Ishikawa (cell line): ENCODE data around the gene RIN2.

ENCODE experiments used
- CEBPB ChIP-seq: IDR thresholded peaks from 2 replicates; pipeline ENCODE4 v1.6.1; 2012
- CREB1 ChIP-seq: IDR thresholded peaks from 2 replicates; pipeline ENCODE4 v1.6.1; 2012; ENCODE audit warnings: low read depth
- EGR1 ChIP-seq: IDR thresholded peaks from 2 replicates; pipeline ENCODE4 v1.6.1; 2012
- EP300 ChIP-seq: IDR thresholded peaks from 2 replicates; pipeline ENCODE4 v1.6.1; 2012; ENCODE audit warnings: borderline replicate concordance
- FOXM1 ChIP-seq: IDR thresholded peaks from 2 replicates; pipeline ENCODE4 v1.6.1; 2012; ENCODE audit warnings: low read depth, borderline replicate concordance
- MAX ChIP-seq: IDR thresholded peaks from 2 replicates; pipeline ENCODE4 v1.6.1; 2012
- NFIC ChIP-seq: IDR thresholded peaks from 2 replicates; pipeline ENCODE4 v1.6.1; 2012
- RAD21 ChIP-seq: IDR thresholded peaks from 2 replicates; pipeline ENCODE4 v1.6.1; 2012; ENCODE audit warnings: low read depth
- REST ChIP-seq: IDR thresholded peaks from 2 replicates; pipeline ENCODE4 v1.6.1; 2012; ENCODE audit warnings: low read depth, mild to moderate bottlenecking
- TAF1 ChIP-seq: IDR thresholded peaks from 2 replicates; pipeline ENCODE4 v1.6.1; 2012; ENCODE audit warnings: low read depth, mild to moderate bottlenecking
- TCF12 ChIP-seq: IDR thresholded peaks from 2 replicates; pipeline ENCODE4 v1.6.1; 2012; ENCODE audit warnings: low read depth
- TEAD4 ChIP-seq: IDR thresholded peaks from 2 replicates; pipeline ENCODE4 v1.6.1; 2012
- USF1 ChIP-seq: IDR thresholded peaks from 2 replicates; pipeline ENCODE4 v1.6.1; 2012
- YY1 ChIP-seq: IDR thresholded peaks from 2 replicates; pipeline ENCODE4 v1.6.1; 2012; ENCODE audit warnings: low read depth
- ZBTB7A ChIP-seq: IDR thresholded peaks from 2 replicates; pipeline ENCODE4 v1.6.1; 2012; ENCODE audit warnings: low read depth

Gene RIN2

GRCh38 chr20:19780261-19780660 is 22.2 kb downstream of the RIN2 start:
- TF ChIP-seq ZBTB7A: no peak
- TF ChIP-seq RAD21: no peak
- TF ChIP-seq TCF12: no peak
- TF ChIP-seq FOXM1: no peak
- TF ChIP-seq TEAD4: no peak
- no peak for TF ChIP-seq NFIC
- TF ChIP-seq CREB1: no peak
- TF ChIP-seq MAX: no peak
- TF ChIP-seq YY1: no peak
- TF ChIP-seq TAF1: no peak
- no peak for TF ChIP-seq EGR1
- TF ChIP-seq REST: no peak
- no peak for TF ChIP-seq CEBPB
- no peak for TF ChIP-seq EP300
- TF ChIP-seq USF1: no peak

GRCh38 chr20:19781235-19781634 is 23.2 kb downstream of the RIN2 start:
- no peak for TF ChIP-seq CEBPB
- TF ChIP-seq RAD21: no peak
- TF ChIP-seq EGR1: no peak
- TF ChIP-seq EP300: no peak
- TF ChIP-seq MAX: no peak
- TF ChIP-seq REST: no peak
- no peak for TF ChIP-seq TEAD4

GRCh38 chr20:19782669-19783068 is 24.6 kb downstream of the RIN2 start:
- TF ChIP-seq CREB1 (no peak), ZBTB7A (no peak)

- 0 out of 2 replicates have a peak, but pooled peaks have one; percentile 12 for TF ChIP-seq USF1
- no peak for TF ChIP-seq EP300
- TF ChIP-seq MAX: peak; percentile 62
- TF ChIP-seq CEBPB: no peak
Observed at GRCh38 chr20:19783966-19784401, 25.9 kb downstream of the RIN2 start.

GRCh38 chr20:19784511-19785172 is 26.6 kb downstream of the RIN2 start:
- 0 out of 2 replicates have a peak, but pooled peaks have one; percentile 67 for TF ChIP-seq EGR1
- peak; percentile 82 for TF ChIP-seq RAD21
- TF ChIP-seq YY1: no peak
- TF ChIP-seq MAX: peak; percentile 27; the same call in 1 of the 2 replicates
- no peak for TF ChIP-seq REST
- TF ChIP-seq TEAD4: no peak
